Embryonic facial prominence (tissue), 1 donor: ENCODE results near the gene SPTBN1.

Experiments used
- DNase-seq: peaks from one replicate; pipeline ENCODE4 v3.0.0-alpha.2; 2016; ENCODE audit errors: extremely low spot score

SPTBN1 gene

GRCh38 chr2:54632733-54633692 is 176.9 kb downstream of the SPTBN1 start:
- no peak for DNase-seq

DNA sequence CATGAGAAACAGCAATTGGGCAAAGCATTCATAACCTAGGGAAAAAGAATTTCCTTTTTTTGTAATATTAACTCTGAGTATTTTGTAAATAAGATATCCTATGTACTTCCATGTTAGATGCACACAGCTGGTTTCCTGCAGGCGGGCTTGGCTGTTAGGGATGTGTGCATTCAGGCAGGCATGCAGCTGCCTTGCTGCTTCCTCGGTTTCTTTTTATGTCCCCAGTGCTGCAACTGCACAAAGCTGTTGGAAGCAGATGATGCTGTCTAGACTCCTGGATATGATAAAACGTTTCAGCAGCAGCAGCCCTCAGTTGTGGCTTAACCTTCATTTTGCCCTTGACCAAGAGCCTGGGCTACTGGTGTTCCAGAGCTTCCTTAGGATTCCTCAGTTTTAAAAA is 177.9 kb downstream of the SPTBN1 start:
- no peak for DNase-seq

DNA sequence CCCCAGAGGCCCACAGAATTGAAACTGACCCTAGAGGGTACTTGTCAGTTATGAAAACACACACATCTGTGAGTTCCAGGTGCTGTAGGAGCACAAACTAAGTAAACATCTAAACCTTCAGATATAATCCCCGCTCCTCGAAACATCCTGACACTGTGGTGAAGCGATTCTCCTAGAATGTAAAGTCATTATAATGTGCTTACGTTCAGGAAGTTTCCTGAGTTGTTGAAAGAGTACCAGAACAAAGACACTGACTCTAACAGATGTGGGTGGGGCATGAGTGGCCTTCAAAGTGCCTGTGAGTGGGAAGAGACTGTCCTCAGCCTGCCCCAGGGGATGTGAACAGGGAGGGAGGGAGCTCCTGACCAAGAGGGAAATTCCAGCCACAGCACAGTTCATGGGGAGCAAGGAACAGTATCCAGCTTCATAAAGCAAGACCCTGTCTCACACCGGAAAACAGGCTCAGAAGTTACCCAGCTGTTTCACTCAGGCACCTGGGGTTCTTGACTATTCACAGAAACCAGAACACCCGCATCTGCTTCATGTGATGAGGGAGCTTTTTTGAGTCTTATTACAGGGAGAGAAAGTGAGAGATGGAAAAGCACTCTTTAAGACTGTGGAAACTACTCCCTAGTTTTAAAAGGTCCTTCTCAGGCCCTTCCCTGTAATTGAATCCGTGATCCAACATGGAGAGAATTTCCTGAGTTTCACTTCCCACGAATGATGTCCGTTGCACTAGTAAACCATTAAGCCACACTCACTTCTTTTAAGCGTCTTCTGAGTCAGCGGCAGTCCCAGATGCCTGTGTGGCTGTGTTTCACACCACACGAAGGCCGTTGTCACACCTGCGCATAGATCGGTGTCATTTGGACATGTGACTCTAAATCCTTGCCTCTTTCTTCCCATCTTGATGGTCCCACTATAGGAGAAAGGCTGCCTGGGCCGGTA is 178.7 kb downstream of the SPTBN1 start:
- DNase-seq: no peak

- no peak for DNase-seq
These were observed 179.5 kb downstream of the SPTBN1 start for GRCh38 chr2:54635554-54636152.

DNA sequence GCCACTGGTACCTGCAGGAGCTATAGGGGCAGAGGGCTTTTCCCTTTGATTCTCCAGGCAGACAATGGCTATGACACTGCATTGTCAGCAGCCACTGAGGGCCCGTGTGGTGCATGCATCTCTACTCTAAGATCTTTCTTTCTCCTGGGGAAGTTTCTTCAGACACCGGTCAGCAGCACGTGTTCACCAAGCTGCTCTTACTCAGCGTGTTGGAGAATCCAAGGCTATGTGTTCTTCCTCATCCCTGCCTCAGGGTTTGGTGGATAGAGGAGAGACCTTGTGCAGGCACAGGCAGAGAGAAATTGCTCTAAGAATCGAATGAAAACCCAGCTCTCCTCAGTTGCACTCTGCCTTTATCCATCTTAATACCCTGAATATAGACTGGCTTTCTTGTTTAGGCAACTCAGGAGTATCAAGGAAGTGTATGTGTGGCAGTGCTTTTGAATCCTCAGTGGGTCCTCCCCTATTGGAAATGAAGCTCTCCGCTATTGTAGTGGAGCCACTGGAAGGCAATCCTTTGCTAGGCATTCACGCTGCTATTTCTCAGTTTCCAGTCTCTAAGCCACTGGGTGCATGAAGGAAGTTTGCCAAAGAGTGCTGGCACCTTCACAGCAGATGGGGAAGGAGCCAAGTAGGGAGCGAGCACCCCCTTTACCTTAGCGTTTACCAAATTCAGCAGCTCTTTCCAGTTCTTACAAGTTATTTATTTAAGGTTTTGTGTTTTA is 180.4 kb downstream of the SPTBN1 start:
- DNase-seq: no peak

DNA sequence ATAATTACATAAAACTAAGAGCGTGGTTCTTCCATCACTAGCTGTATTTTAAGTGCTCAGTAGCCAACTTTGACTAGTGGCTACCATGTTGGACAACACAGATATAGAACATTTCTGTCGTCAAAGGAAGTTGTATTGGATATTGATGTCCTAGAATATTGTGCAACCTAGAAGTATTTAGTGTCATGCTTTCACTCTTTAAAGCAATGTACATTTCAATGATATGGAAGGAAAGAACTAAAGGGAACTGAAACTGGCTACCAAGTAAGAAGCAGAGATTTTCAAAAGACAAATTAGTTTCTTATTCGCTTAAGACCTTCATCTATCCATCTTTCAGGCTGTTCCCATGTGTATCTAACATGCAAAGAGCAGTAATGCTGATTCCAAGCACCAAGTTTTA is 182.0 kb downstream of the SPTBN1 start:
- DNase-seq: no peak

GRCh38 chr2:54638774-54639187 is 182.7 kb downstream of the SPTBN1 start:
- DNase-seq: no peak

DNA sequence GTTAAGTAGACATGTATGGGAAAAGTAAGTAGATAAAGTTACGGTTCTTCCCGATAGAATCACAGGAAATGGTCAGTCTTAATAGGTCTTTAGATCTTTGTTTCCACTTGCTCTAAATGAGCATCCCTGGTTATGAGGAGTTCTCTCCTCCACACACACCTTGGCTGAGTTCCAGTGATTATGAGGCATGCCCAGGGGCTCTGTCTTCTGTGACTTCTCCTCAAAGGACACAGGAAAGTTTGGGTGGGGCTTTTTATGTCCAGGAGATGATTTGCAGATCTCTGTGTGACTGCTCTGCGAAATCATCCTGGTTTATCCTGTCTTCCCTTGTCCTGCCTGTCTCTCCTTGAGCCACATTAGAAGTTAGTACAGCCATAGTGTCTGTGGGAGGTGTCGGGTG is 183.5 kb downstream of the SPTBN1 start:
- no peak for DNase-seq

- no peak for DNase-seq
These were observed 184.9 kb downstream of the SPTBN1 start for GRCh38 chr2:54640834-54641540.

GRCh38 chr2:54641988-54642387 is 185.9 kb downstream of the SPTBN1 start:
- no peak for DNase-seq

- DNase-seq: no peak
These were observed 186.7 kb downstream of the SPTBN1 start for GRCh38 chr2:54642677-54643430.

DNA sequence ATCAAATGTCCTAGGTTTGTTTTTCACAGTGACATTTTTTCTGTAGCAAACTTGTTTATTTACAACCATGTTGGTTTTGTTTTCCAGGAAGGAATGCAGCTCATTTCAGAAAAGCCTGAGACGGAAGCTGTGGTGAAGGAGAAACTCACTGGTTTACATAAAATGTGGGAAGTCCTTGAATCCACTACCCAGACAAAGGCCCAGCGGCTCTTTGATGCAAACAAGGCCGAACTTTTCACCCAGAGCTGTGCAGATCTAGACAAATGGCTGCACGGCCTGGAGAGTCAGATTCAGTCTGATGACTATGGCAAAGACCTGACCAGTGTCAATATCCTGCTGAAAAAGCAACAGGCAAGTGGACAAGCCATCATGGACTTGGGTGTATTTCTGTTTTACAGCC is 188.1 kb downstream of the SPTBN1 start:
- DNase-seq: no peak

- DNase-seq: no peak
These were observed 190.2 kb downstream of the SPTBN1 start for GRCh38 chr2:54646170-54646927.

- DNase-seq: no peak
These were observed 192.1 kb downstream of the SPTBN1 start for GRCh38 chr2:54648256-54648655.

DNA sequence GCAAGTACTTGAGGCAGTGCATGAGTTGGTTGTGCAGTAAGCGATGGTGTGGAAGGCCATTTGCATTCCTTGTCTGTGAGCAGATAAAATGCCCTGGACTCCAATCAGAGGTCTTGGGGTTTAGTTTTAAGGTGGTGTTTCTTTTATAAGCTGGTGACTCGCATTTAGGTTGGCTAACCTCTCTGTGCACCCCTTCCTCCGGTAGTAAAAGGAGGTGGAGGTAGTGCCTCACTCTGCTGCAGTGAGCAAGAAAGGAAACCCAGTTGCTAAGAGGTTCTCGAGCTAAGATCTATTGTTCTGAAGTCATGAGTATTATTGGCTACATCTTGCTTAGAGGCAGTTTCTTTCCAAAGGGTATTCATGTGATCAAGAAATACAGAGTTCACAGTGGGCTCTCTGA is 193.1 kb downstream of the SPTBN1 start:
- no peak for DNase-seq

- no peak for DNase-seq
These were observed 193.5 kb downstream of the SPTBN1 start for GRCh38 chr2:54649633-54650032.

- no peak for DNase-seq
These were observed 194.5 kb downstream of the SPTBN1 start for GRCh38 chr2:54650612-54651011.

GRCh38 chr2:54651291-54651690 is 195.2 kb downstream of the SPTBN1 start:
- no peak for DNase-seq

- no peak for DNase-seq
These were observed 196.4 kb downstream of the SPTBN1 start for GRCh38 chr2:54652540-54652939.
